Measurements from ENCODE around the gene TMEM168.
"Not testable (repeated sequence)": the region's sequence is repeated elsewhere in the genome, so short reads cannot be mapped to it uniquely, and the experiment has no call there.

The TMEM168 gene

GRCh38 chr7:112781110-112781509 lies 9.1 kb downstream of the TMEM168 start:
- no peak for ATAC-seq

GRCh38 chr7:112779667-112780066 lies 10.5 kb downstream of the TMEM168 start:
- ATAC-seq: no peak

GRCh38 chr7:112777406-112777805 lies 12.8 kb downstream of the TMEM168 start:
- no peak for ATAC-seq

- no peak for ATAC-seq
Measured at GRCh38 chr7:112771166-112771565, 19.0 kb downstream of the TMEM168 start.

GRCh38 chr7:112770051-112770450 lies 20.1 kb downstream of the TMEM168 start:
- ATAC-seq: no peak

GRCh38 chr7:112765105-112765504 lies 25.1 kb downstream of the TMEM168 start:
- no peak for ATAC-seq

GRCh38 chr7:112763996-112764395 lies 26.2 kb downstream of the TMEM168 start:
- ATAC-seq: no peak

GRCh38 chr7:112763298-112763697 lies 26.9 kb downstream of the TMEM168 start:
- no peak for ATAC-seq

GRCh38 chr7:112759905-112760304 lies 30.3 kb downstream of the TMEM168 start:
- ATAC-seq: no peak

- no peak for ATAC-seq
Measured at GRCh38 chr7:112757337-112757736, 32.9 kb downstream of the TMEM168 start.

GRCh38 chr7:112753298-112753697 lies 36.9 kb downstream of the TMEM168 start:
- no peak for ATAC-seq

- ATAC-seq: no peak
Measured at GRCh38 chr7:112752576-112752975, 37.6 kb downstream of the TMEM168 start.

- ATAC-seq: no peak
Measured at GRCh38 chr7:112749775-112750174, 40.4 kb downstream of the TMEM168 start.

GRCh38 chr7:112748381-112748780 lies 41.8 kb downstream of the TMEM168 start:
- no peak for ATAC-seq

- no peak for ATAC-seq
Measured at GRCh38 chr7:112745635-112746034, 44.6 kb downstream of the TMEM168 start.

GRCh38 chr7:112744818-112745217 lies 45.4 kb downstream of the TMEM168 start:
- no peak for ATAC-seq

GRCh38 chr7:112743811-112744210 lies 46.4 kb downstream of the TMEM168 start:
- no peak for ATAC-seq

GRCh38 chr7:112740667-112741066 lies 49.5 kb downstream of the TMEM168 start:
- ATAC-seq: no peak

- ATAC-seq: no peak
Measured at GRCh38 chr7:112739436-112740180, 50.6 kb downstream of the TMEM168 start.

- no peak for ATAC-seq
Measured at GRCh38 chr7:112735261-112735660, 54.9 kb downstream of the TMEM168 start.

- not testable (repeated sequence) for ATAC-seq
Measured at GRCh38 chr7:112731324-112731723, 58.9 kb downstream of the TMEM168 start.

- ATAC-seq: no peak
Measured at GRCh38 chr7:112726076-112726475, 64.1 kb downstream of the TMEM168 start.

GRCh38 chr7:112723416-112723815 lies 66.8 kb downstream of the TMEM168 start:
- no peak for ATAC-seq

GRCh38 chr7:112721366-112721765 lies 68.8 kb downstream of the TMEM168 start:
- no peak for ATAC-seq

GRCh38 chr7:112715525-112715924 lies 74.7 kb downstream of the TMEM168 start:
- ATAC-seq: no peak
